HG02610 (cell line): ENCODE data around the gene GDF11.

Experiments used
- ATAC-seq: cut with Tn5 transposase; IDR thresholded peaks from one replicate; pipeline ENCODE4 v1.9.1; 2021; ENCODE audit warnings: mild to moderate bottlenecking, moderate library complexity; ENCODE audit not compliant: unreplicated experiment

Gene GDF11

GRCh38 chr12:55742719-55743405 is at the start of gene GDF11:
GDF11 (plus strand) TSS chr12:55743122; CDS start chr12:55743317, 195 bp downstream.
- peak; percentile 45 for ATAC-seq

GRCh38 chr12:55693323-55694187 is 49.4 kb upstream of the GDF11 start:
- ATAC-seq = no peak

GRCh38 chr12:55694188-55694515 is 48.8 kb upstream of the GDF11 start:
- no peak for ATAC-seq

GRCh38 chr12:55694651-55695050 is 48.3 kb upstream of the GDF11 start:
- no peak for ATAC-seq

GRCh38 chr12:55695349-55695748 is 47.6 kb upstream of the GDF11 start:
- no peak for ATAC-seq

GRCh38 chr12:55696141-55696540 is 46.8 kb upstream of the GDF11 start:
- no peak for ATAC-seq

GRCh38 chr12:55696796-55697462 is 46.0 kb upstream of the GDF11 start:
- ATAC-seq = no peak

GRCh38 chr12:55697686-55698085 is 45.2 kb upstream of the GDF11 start:
- no peak for ATAC-seq

- ATAC-seq = no peak
Observed at GRCh38 chr12:55698241-55698955, 44.5 kb upstream of the GDF11 start.

GRCh38 chr12:55698965-55699364 is 44.0 kb upstream of the GDF11 start:
- no peak for ATAC-seq

GRCh38 chr12:55699471-55700055 is 43.4 kb upstream of the GDF11 start:
- ATAC-seq = no peak

GRCh38 chr12:55700255-55701018 is 42.5 kb upstream of the GDF11 start:
- ATAC-seq = no peak

GRCh38 chr12:55702861-55703260 is 40.1 kb upstream of the GDF11 start:
- no peak for ATAC-seq

- no peak for ATAC-seq
Observed at GRCh38 chr12:55703288-55703687, 39.6 kb upstream of the GDF11 start.

GRCh38 chr12:55703901-55704761 is 38.8 kb upstream of the GDF11 start:
- no peak for ATAC-seq

GRCh38 chr12:55704824-55705718 is 37.9 kb upstream of the GDF11 start:
- no peak for ATAC-seq

GRCh38 chr12:55705782-55706402 is 37.0 kb upstream of the GDF11 start:
- no peak for ATAC-seq
